ENCODE data around the gene TSPAN17. TPM values are rescaled to one million over a fixed set of nuclear protein-coding genes. Genes with fewer than 3 reads are reported as not detected.

Gene TSPAN17
- total RNA-seq, 2 donors from 2014 or later = 17.6 to 38.1 TPM

- 71% methylated on average over 7 of the region's 7 CpGs for WGBS
- Histone ChIP-seq H3K27me3 (replicated peaks; ENCODE audit: insufficient read depth) (peaks cover 6% of the 10 kb centered on the region), H3K4me1 (replicated peaks) (no peaks in the 10 kb centered on the region), H3K36me3 (no peaks in the 10 kb centered on the region), H3K27ac (no peak overlapping the region), H3K4me3 (no peak overlapping the region), H3K9me3 (no peaks in the 10 kb centered on the region)
- intact Hi-C loops (cut with DNase I) = no loop called here
- TF ChIP-seq POLR2AphosphoS5 (IDR thresholded peaks at IDR 0.05) = no peak
- TF ChIP-seq, protein P1, sequence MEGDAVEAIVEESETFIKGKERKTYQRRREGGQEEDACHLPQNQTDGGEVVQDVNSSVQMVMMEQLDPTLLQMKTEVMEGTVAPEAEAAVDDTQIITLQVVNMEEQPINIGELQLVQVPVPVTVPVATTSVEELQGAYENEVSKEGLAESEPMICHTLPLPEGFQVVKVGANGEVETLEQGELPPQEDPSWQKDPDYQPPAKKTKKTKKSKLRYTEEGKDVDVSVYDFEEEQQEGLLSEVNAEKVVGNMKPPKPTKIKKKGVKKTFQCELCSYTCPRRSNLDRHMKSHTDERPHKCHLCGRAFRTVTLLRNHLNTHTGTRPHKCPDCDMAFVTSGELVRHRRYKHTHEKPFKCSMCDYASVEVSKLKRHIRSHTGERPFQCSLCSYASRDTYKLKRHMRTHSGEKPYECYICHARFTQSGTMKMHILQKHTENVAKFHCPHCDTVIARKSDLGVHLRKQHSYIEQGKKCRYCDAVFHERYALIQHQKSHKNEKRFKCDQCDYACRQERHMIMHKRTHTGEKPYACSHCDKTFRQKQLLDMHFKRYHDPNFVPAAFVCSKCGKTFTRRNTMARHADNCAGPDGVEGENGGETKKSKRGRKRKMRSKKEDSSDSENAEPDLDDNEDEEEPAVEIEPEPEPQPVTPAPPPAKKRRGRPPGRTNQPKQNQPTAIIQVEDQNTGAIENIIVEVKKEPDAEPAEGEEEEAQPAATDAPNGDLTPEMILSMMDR (IDR thresholded peaks at IDR 0.05) = no peak
- TF ChIP-seq POLR2A (IDR thresholded peaks at IDR 0.05) = no peak
- no peak for DNase-seq (ENCODE audit: low spot score)
These were observed 20.4 kb downstream of the TSPAN17 start for GRCh38 chr5:176667637-176668036.

- Histone ChIP-seq H3K27me3 (replicated peaks; ENCODE audit: insufficient read depth) (peaks cover 6% of the 10 kb centered on the region), H3K4me3 (no peak overlapping the region), H3K4me1 (replicated peaks) (no peaks in the 10 kb centered on the region), H3K36me3 (no peaks in the 10 kb centered on the region), H3K9me3 (no peaks in the 10 kb centered on the region), H3K27ac (no peak overlapping the region)
- DNase-seq (ENCODE audit: low spot score) = no peak
- no peak for TF ChIP-seq POLR2A (IDR thresholded peaks at IDR 0.05)
- TF ChIP-seq, protein P1 (IDR thresholded peaks at IDR 0.05) = no peak
- TF ChIP-seq POLR2AphosphoS5 (IDR thresholded peaks at IDR 0.05) = no peak
- intact Hi-C loops (cut with DNase I) = no loop called here
- WGBS = 68% methylated on average over 8 of the region's 8 CpGs
These were observed 23.2 kb downstream of the TSPAN17 start for GRCh38 chr5:176670449-176670848.

- WGBS = 78% methylated on average over 4 of the region's 4 CpGs
- Histone ChIP-seq H3K4me3 (no peak overlapping the region), H3K4me1 (replicated peaks) (no peaks in the 10 kb centered on the region), H3K27ac (no peak overlapping the region), H3K36me3 (no peaks in the 10 kb centered on the region), H3K9me3 (no peaks in the 10 kb centered on the region), H3K27me3 (replicated peaks; ENCODE audit: insufficient read depth) (peaks cover 6% of the 10 kb centered on the region)
- no peak for TF ChIP-seq POLR2A (IDR thresholded peaks at IDR 0.05)
- TF ChIP-seq, protein P1 (IDR thresholded peaks at IDR 0.05) = no peak
- no peak for TF ChIP-seq POLR2AphosphoS5 (IDR thresholded peaks at IDR 0.05)
- intact Hi-C loops (cut with DNase I) = no loop called here
- DNase-seq (ENCODE audit: low spot score) = no peak
These were observed 24.1 kb downstream of the TSPAN17 start for GRCh38 chr5:176671399-176671798.

- H3K27ac ChIP-seq = no peak overlapping the region
- DNase-seq (ENCODE audit: low spot score) = no peak
- 44% methylated on average over 18 of the region's 18 CpGs for WGBS
- H3K27me3 ChIP-seq (replicated peaks; ENCODE audit: insufficient read depth) = peaks cover 8% of the 10 kb centered on the region
- TF ChIP-seq POLR2AphosphoS5 (IDR thresholded peaks at IDR 0.05) (no peak), POLR2A (IDR thresholded peaks at IDR 0.05) (no peak)
- TF ChIP-seq, protein P1 (IDR thresholded peaks at IDR 0.05) = no peak
- no peaks in the 10 kb centered on the region for H3K9me3 ChIP-seq
- intact Hi-C loops (cut with DNase I) = no loop called here
- no peaks in the 10 kb centered on the region for H3K4me1 ChIP-seq (replicated peaks)
- no peaks in the 10 kb centered on the region for H3K36me3 ChIP-seq
- no peak overlapping the region for H3K4me3 ChIP-seq
These were observed 24.8 kb downstream of the TSPAN17 start for GRCh38 chr5:176671890-176672747.
